ENCODE measurements around the gene BBS10.
"Not testable (repeated sequence)": the region's sequence is repeated elsewhere in the genome, so short reads cannot be mapped to it uniquely, and the experiment has no call there.

Gene BBS10

DNA sequence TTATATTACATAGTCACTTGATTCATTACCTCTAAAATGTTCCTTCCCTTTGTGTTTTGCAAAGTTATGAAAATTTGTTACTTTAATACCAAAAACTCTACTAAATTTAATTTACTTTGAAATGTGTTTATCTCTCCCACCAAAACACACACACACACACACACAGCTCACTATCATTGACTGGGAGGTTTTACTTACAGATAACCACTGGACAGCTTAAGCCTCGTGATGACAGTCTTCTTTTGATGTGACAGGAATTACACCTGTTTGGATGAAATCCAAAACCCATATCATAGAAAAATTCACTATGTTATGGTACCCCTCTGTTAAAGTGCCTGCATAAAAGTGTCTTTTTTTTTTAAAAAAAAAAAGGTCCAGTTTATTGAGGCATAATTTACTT lies 15.6 kb downstream of the BBS10 start:
- DNase-seq (ENCODE audit: extremely low read depth in 1 of 2, low read depth in 1 of 2) = no peak

DNA sequence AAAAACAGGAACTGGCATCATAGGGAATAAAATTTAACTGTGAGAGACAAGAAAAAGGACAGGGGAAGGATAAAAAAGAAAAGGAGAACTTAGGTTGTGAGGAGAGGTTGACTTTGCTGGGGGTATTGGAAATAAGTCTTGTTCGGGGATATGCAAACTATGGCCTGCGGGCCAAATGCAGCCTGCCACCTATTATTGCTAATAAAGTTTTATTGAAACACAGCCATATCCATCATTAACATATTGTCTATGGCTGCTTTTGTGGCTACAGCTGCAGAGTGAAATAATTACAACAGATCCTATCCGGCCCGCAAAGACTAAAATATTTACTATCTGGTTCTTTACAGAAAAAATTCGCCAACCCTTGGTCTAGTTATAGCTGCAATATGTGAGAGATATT lies 18.6 kb downstream of the BBS10 start:
- no peak for DNase-seq (ENCODE audit: extremely low read depth in 1 of 2, low read depth in 1 of 2)

DNA sequence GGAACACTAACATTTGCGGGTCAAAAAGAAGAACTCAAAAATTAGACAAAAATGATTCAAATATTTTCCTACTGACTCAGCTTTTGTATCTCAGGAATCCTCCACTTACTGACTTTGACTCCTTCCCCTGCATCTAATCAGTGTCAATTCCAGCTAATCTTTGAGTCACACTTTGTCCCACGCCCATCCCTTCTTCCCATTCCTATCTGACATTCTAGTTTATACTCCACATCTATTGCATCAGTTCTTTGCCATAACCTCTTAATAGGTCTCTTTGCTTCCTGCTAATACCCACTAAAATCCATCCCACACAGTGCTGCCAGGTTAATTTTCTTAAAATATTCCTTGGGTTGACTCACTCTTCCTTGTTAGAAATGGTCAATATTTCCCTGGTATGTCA lies 19.1 kb downstream of the BBS10 start:
- no peak for DNase-seq (ENCODE audit: extremely low read depth in 1 of 2, low read depth in 1 of 2)

DNA sequence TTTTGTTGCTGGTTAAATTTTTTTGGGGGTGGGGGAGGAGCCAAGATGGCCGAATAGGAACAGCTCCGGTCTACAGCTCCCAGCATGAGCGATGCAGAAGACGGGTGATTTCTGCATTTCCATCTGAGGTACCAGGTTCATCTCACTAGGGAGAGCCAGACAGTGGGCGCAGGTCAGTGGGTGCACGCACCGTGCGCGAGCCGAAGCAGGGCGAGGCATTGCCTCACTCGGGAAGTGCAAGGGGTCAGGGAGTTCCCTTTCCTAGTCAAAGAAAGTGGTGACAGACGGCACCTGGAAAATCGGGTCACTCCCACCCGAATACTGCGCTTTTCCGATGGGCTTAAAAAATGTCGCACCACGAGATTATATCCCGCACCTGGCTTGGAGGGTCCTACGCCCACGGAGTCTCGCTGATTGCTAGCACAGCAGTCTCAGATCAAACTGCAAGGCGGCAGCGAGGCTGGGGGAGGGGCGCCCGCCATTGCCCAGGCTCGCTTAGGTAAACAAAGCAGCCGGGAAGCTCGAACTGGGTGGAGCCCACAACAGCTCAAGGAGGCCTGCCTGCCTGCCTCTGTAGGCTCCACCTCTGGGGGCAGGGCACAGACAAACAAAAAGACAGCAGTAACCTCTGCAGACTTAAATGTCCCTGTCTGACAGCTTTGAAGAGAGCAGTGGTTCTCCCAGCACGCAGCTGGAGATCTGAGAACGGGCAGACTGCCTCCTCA lies 28.5 kb downstream of the BBS10 start:
- DNase-seq (ENCODE audit: extremely low read depth in 1 of 2, low read depth in 1 of 2) = not testable (repeated sequence)

DNA sequence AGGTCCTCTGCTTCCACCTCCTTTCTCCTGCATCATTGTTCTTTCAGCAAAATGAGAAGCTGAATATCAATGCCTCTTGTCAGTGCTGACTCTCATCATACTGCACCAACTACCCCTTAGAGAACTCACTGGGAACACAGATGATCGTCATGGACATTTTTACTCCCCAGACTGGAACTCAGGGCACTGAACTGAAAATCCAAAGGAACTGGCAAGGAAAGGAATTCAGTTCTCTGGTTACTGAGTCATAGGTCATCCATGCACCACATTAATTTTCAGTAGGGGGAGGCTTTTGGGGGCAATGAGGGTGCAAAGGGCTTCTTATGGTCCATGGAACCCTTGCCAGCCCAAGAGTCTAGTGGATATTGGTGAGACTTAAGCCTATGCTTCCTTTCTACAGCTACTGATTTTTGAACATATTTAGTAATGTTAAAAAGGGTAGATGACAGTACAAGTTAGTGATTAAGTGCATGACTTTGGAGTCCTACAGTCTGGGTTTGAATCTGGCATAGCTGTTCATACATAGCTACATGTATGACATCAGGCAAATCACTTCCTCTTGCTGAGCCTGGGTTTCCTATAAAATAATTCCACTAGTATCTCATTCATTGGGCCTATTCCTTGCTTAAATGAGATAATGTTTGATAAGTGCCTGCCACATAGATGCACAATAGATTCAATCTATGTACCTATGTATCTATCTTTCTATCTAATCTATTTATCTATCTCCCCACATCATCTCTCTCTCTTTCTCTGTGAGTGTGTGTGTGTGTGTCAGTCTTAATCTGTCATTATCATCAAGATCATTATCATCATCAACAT lies 29.2 kb downstream of the BBS10 start:
- no peak for DNase-seq (ENCODE audit: extremely low read depth in 1 of 2, low read depth in 1 of 2)

DNA sequence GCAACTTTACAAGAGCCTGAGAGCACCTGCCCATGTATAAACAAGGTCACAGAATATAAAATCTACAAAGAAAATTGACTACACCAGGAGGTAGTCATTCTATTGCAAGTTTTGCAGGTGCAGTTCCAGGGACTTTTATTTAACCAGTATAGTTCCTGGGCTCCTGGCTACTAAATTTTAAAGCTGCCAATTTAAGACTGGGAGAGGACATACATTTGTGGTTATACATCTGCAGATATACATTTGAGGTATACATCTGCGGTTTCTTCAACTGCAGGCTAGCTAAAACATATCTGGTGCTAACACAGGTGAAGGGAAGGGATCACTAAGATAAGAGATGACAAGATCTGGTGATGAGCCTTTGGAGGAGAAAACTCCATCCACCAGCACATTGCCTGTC lies 30.2 kb downstream of the BBS10 start:
- DNase-seq (ENCODE audit: extremely low read depth in 1 of 2, low read depth in 1 of 2) = no peak

DNA sequence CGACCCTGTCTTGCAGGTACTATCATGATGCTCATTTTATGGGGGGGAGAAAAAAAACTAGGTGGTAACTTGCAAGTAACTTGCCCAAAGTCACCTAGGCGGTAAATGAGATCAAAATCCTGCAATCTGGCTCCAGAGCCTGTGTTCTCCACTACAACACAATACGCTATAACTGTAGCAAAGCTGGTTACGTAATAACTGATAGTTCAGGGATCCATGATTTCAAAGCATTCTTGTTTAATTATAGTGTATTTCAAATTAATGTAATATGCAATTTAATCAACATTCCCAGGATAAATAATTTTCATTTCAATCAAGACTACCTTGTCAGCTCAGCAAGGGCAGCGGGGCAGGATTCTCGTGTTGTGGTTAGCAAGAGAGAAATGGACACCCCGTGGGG lies 31.7 kb downstream of the BBS10 start:
- DNase-seq (ENCODE audit: extremely low read depth in 1 of 2, low read depth in 1 of 2) = no peak

DNA sequence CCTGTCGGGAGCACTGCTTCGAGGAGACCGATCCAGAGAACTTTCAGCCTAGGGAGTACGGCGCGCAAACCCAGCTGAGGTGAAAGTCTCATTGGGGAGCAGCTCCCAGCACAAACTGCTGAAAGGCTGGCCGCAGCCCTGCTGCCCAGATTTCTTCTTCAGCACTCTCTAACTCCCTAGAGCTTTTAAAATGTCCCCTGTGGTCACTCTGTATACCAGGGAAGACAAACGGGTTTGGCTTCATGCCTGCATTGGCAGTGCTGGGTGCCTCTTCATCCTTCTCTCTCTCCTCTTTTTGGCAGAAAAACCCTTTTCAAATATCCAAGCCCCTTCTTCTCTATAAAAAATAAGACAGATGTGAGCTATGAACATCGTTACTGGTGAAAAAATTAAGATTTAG lies 34.9 kb downstream of the BBS10 start:
- no peak for DNase-seq (ENCODE audit: extremely low read depth in 1 of 2, low read depth in 1 of 2)

DNA sequence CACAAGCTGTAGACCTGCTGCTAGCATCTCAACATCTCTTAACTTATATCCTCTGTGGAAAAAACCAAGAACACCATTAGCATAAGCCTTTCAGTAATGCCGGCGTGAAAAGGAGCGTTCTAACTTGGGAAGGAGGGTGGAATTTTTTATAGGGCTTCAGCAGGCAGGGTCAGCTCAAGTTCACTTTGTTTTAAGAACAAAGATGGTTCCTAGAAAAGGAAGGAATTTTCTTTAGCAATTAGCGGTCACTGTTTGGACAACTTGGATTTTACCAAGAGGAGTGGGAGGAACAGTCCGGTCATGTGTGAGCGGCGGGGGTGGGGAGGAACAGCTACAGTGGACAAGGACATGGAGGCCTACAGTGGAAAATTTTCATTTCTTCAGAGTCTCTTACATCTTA lies 35.9 kb downstream of the BBS10 start:
- DNase-seq (ENCODE audit: extremely low read depth in 1 of 2, low read depth in 1 of 2) = no peak

DNA sequence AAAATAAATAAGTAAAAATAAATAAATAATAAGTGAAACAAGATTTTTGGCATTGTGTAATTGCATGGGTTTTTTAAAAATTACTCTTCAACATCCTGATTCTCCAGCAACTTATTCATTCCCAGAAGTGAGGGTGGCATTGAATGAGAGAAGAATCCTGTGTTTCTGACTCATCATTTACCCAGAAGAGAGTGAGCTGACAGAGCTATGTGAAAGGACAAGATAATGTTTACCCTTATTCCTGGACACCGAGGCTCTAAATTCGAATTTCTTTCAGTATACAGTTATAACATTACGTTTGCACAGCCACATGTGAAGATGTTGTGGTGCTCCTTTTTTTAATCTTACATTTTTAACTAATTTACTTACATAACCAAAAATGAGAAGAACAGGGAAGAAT lies 36.4 kb downstream of the BBS10 start:
- DNase-seq (ENCODE audit: extremely low read depth in 1 of 2, low read depth in 1 of 2) = no peak

DNA sequence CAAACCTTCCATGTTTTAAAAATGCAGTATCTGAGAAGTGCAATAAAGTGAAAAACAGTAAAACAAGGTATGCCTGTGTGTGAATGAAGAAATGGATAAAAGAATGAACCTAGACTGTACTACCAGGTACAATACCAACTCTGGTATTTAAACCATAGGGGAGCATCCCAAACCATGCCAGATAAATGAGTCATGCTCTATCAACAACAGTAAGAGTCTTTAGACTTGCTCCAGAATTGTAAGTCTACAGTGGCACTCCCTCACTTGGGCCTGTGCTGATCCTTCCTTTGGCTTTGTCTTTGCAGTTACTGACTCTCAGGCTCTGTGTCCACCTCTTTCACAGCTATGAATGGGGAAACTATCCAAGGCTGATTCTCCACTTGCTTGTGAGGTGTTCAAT lies 38.1 kb downstream of the BBS10 start:
- DNase-seq (ENCODE audit: extremely low read depth in 1 of 2, low read depth in 1 of 2) = no peak

DNA sequence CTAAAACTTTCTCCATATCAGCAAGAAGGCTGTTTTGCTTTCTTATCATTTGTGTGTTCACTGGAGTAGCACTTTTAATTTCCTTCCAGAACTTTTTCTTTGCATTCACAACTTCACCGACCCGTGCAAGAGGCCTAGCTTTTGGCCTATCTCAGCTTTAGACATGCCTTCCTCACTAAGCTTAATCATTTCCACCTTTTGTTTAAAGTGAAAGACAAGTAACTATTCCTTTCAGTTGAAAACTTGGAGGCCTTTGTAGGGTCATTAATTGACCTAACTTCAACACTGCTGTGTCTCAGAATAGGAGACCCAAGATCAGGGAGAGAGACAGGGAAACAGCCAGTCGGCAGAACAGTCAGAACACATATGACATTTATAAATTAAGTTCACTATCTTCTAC lies 39.3 kb downstream of the BBS10 start:
- DNase-seq (ENCODE audit: extremely low read depth in 1 of 2, low read depth in 1 of 2) = no peak

DNA sequence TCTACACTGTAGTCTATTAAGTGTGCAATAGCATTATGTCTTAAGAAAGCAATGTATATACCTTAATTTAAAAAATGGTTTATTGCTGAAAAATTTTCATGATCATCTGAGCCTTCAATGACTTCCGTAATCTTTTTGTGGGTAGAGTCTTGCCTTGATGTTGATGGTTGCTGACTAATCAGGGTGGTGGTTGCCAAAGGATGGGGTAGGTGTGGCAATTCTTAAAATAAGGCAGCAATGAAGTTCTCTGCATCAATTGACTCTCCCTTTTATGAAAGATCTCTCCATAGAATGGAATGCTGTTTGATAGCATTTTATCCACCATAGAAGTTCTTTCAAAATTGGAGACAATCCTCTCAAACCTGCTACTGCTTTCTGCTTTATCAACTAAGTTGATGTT lies 41.1 kb downstream of the BBS10 start:
- no peak for DNase-seq (ENCODE audit: extremely low read depth in 1 of 2, low read depth in 1 of 2)

DNA sequence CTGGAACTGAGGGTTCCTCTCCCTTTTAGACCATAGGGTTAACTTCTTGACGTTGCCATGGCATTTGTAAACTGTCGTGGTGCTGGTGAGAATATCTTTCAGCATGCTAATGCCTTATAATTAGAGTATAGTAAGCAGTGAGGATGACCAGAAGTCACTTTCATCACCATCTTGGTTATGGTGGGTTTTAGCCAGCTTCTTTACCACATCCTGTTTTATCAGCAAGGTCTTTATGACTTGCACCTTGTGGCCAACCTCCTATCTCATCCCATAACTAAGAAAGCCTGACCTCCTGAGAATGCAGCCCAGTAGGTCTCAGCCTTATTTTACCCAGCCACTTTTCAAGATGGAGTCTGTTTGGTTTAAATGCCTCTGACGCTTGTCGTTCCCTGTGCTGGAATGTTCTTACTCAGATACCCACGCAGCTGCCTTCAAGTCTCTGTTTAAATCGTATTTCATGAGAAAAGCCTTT lies 44.2 kb downstream of the BBS10 start:
- no peak for DNase-seq (ENCODE audit: extremely low read depth in 1 of 2, low read depth in 1 of 2)

DNA sequence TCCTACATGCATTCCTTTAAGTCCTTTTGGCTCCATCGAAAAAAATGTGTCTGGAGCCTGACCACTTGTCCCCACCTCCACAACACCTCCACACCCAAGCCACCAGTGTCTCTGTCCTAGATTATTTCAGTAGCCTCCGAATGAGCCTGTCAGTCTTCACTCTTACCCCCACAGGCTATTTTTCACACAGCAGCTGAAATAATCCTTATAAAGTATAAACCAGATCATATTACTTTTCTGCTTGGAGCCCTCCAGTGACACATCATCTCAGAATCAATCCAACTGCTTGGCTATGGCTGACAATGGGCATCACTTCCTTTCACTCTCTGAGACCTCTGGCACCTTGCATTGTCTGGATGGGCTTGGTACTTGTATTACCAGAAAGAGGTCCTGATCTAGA lies 44.9 kb downstream of the BBS10 start:
- DNase-seq (ENCODE audit: extremely low read depth in 1 of 2, low read depth in 1 of 2) = no peak

DNA sequence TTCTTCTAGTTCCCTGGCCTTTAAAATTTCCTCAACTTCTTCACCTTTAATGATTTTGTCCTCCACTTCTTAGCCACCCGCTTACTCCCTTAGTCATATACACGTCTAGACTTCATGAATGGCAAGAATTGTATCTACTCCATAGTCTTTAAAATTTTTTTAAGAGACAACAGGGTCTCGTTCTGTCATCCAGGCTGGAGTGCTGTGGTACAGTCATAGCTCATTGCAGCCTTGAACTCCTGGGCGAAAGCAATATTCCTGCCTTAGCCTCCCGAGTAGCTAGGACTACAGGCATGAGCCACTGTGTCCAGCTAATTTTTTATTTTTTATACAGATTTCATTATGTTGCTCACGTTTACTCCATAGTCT lies 47.9 kb downstream of the BBS10 start:
- DNase-seq (ENCODE audit: extremely low read depth in 1 of 2, low read depth in 1 of 2) = no peak

DNA sequence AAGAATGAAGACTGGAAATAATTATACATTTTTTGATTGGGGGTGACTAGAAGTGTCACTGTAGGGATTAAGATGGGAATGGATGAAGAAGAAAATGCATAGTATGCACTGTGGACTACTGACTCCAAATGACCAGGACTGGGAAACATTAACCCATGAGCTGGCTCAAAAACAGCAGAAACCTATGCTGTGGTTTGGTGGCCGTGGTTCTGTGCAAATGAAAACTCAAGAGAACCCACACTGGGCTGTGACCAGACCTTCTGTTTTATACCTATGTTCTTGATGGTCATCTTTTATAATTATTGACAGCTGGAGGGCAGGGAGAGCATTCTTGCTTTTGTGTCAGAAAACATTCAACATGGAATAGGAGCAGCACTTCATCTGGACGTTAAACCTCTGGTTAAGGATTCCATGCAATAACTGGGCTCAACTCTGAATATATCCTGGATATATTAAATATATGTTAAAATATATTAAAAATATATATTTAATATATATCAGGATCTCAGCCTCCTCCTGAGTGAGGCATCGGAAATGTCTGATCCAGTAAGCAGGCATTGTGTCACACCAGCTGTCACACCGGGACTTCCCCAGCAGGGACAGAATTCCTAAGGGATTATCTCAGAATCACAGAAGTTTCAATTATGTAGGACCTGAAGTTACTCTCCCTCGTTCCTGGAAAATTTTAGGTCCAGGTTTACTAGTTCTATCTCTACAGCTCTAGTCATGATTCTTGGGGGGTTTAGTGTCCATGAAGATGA lies 48.5 kb downstream of the BBS10 start:
- DNase-seq (ENCODE audit: extremely low read depth in 1 of 2, low read depth in 1 of 2) = no peak

All from stimulated activated CD8-positive, alpha-beta memory T cell treated with anti-CD3 and anti-CD28 coated beads, Interleukin-7, amount 100 ng/mL, for 48 hours (primary cell).